ENCODE data around the gene FANCC. TPM values are rescaled to one million over a fixed set of nuclear protein-coding genes. Genes with fewer than 3 reads are reported as not detected.
A peak's percentile ranks its signal among the peaks of the same experiment; 100 is the strongest.

Gene FANCC
- total RNA-seq, 1 experiment from 2014 or later = 19.4 TPM

GRCh38 chr9:95313010-95313498, 4.5 kb downstream of the FANCC start:
- Histone ChIP-seq H3K79me2 (ENCODE audit: insufficient read depth, low read length) (peaks cover 57% of the 10 kb centered on the region), H3K27ac (ENCODE audit: low read depth, low read length) (no peak overlapping the region)
- peak; percentile 65 for DNase-seq (ENCODE audit: low read depth, low spot score)

More at GRCh38 chr9:95313010-95313498, 4.5 kb downstream of the FANCC start:
- Histone ChIP-seq H3K4me2 (ENCODE audit: low read length) (peak overlapping the region; percentile 66), H3K9me3 (ENCODE audit: control insufficient read depth in 1 of 2, insufficient read depth in 1 of 2, low read depth in 1 of 2, low read length in 2 of 2) (no peaks in the 10 kb centered on the region), H3K27me3 (ENCODE audit: insufficient read depth, low read length) (no peaks in the 10 kb centered on the region), H4K20me1 (ENCODE audit: insufficient read depth) (no peaks in the 10 kb centered on the region), H3K9ac (ENCODE audit: low read length) (peak overlapping the region; percentile 8; the same call in 1 of the 2 replicates), H3K4me1 (ENCODE audit: control insufficient read depth in 1 of 2, insufficient read depth in 2 of 2, low read length in 2 of 2) (peaks cover 2 to 38% of the 10 kb centered on the region in 2 experiments; a peak in 3 of 4 replicates), H3K36me3 (ENCODE audit: control insufficient read depth in 1 of 2, insufficient read depth in 2 of 2, low read length in 2 of 2) (no peaks in the 10 kb centered on the region), H3K9me2 (ENCODE audit: insufficient read depth) (no peaks in the 10 kb centered on the region), H3K4me3 (replicated peaks in 1 of 2; ENCODE audit: low read depth in 1 of 2, low read length in 2 of 2) (peak overlapping the region; percentile 31 to 38), H2AFZ (ENCODE audit: low read depth, low read length, poor library complexity, severe bottlenecking) (no peak overlapping the region)
- BruUV-seq (replicated peaks) = no TSS peak
- TF ChIP-seq POLR2AphosphoS5 (IDR thresholded peaks at IDR 0.05; ENCODE audit: low read depth, low read length) (0 out of 2 replicates have a peak, but pooled peaks have one; percentile 18), FOSL1 (IDR thresholded peaks at IDR 0.05; ENCODE audit: low read depth) (no peak), ZBTB33 (IDR thresholded peaks at IDR 0.05; ENCODE audit: extremely low read depth, insufficient replicate concordance, low read length) (no peak), MAX (IDR thresholded peaks at IDR 0.05) (peak; percentile 81), CBX3 (IDR thresholded peaks at IDR 0.05; ENCODE audit: low read depth) (peak; percentile 42; the same call in 1 of the 2 replicates), ATF3 (IDR thresholded peaks at IDR 0.05) (no peak)
- RAD21 ChIA-PET (ENCODE audit: low non-redundant PET in 1 of 2, low total read pairs in 2 of 2, uncharacterized antibody in 2 of 2, unreplicated experiment in 2 of 2) = no interaction called here
- POLR2A ChIA-PET = no interaction called here
- intact Hi-C loops (cut with micrococcal nuclease) = no loop called here
- ATAC-seq = peak; percentile 65
- CTCF ChIA-PET = no interaction called here
